GM12874 (cell line): ENCODE measurements around the gene NRCAM.

Experiments
- CTCF ChIP-seq: IDR thresholded peaks from 2 replicates; pipeline ENCODE4 v1.5.1; 2011; ENCODE audit warnings: low read depth, mild to moderate bottlenecking, control low read depth, low read length, moderate library complexity; ENCODE audit not compliant: insufficient read depth

NRCAM gene

GRCh38 chr7:108225531-108226181 lies 230.6 kb downstream of the NRCAM start:
- TF ChIP-seq CTCF = no peak

GRCh38 chr7:108224387-108224786 lies 231.8 kb downstream of the NRCAM start:
- no peak for TF ChIP-seq CTCF

- TF ChIP-seq CTCF = no peak
These were observed 233.9 kb downstream of the NRCAM start for GRCh38 chr7:108222236-108222892.

GRCh38 chr7:108211382-108212201 lies 244.6 kb downstream of the NRCAM start:
- TF ChIP-seq CTCF = no peak

GRCh38 chr7:108210796-108211195 lies 245.4 kb downstream of the NRCAM start:
- no peak for TF ChIP-seq CTCF

GRCh38 chr7:108205311-108205710 lies 250.9 kb downstream of the NRCAM start:
- TF ChIP-seq CTCF = no peak

- TF ChIP-seq CTCF = no peak
These were observed 251.9 kb downstream of the NRCAM start for GRCh38 chr7:108204281-108204796.
